Naive B cell (primary cell): ENCODE results near the gene CCDC187. TPM values are rescaled to one million over a fixed set of nuclear protein-coding genes. Genes with fewer than 3 reads are reported as not detected.
A peak's percentile ranks its signal among the peaks of the same experiment; 100 is the strongest.

Experiments used
- ATAC-seq, 2 donors: fragments of 150-1000 bp; cut with Tn5 transposase; 2 replicates each; pipeline ENCODE4 v1.10.0; 2021; ENCODE audit warnings: low read depth in 2 of 2, mild to moderate bottlenecking in 2 of 2, moderate library complexity in 2 of 2
- DNase-seq: peaks from one replicate; pipeline ENCODE4 v3.0.0; 2022
- H3K27ac Mint-ChIP-seq, 6 donors: one replicate each; pipeline ENCODE4 v1.8.0; 2020 to 2022; ENCODE audit warnings: mild to moderate bottlenecking in 6 of 6, mixed read lengths in 6 of 6, moderate library complexity in 5 of 6, inconsistent platforms in 2 of 6
- H3K27me3 Mint-ChIP-seq, 3 donors: one replicate each; pipeline ENCODE4 v1.8.0; 2021 to 2022; ENCODE audit warnings: mixed read lengths in 3 of 3, mild to moderate bottlenecking in 1 of 3
- H3K36me3 Mint-ChIP-seq, 2 donors: one replicate each; pipeline ENCODE4 v1.8.0; 2020 to 2022; ENCODE audit warnings: mixed read lengths in 2 of 2, inconsistent platforms in 1 of 2, mild to moderate bottlenecking in 1 of 2
- H3K4me1 Mint-ChIP-seq, 3 donors: one replicate each; pipeline ENCODE4 v1.8.0; 2020 to 2022; ENCODE audit warnings: mixed read lengths in 3 of 3, inconsistent platforms in 1 of 3, mild to moderate bottlenecking in 1 of 3, moderate library complexity in 1 of 3
- H3K4me3 Mint-ChIP-seq, 8 donors: one replicate each; pipeline ENCODE4 v1.8.0; 2020 to 2022; ENCODE audit warnings: mild to moderate bottlenecking in 8 of 8, mixed read lengths in 8 of 8, moderate library complexity in 8 of 8, inconsistent platforms in 2 of 8
- H3K9me3 Mint-ChIP-seq, 7 donors: one replicate each; pipeline ENCODE4 v1.8.0; 2020 to 2022; ENCODE audit warnings: mixed read lengths in 7 of 7, mild to moderate bottlenecking in 5 of 7, inconsistent platforms in 2 of 7, moderate library complexity in 1 of 7
- polyA plus RNA-seq, 6 donors: library from polyadenylated mRNA; unstranded; fragments of 300-500 nt; fragmentation: Illumina TruSeq; gene quantifications; one replicate each; pipeline ENCODE4 v1.2.3, GENCODE V29; 2021; ENCODE audit warnings: low read depth in 6 of 6

Gene CCDC187
- polyA plus RNA-seq, 6 donors from 2014 or later = 0.38 to 4.3 (median 1.5) TPM

DNA sequence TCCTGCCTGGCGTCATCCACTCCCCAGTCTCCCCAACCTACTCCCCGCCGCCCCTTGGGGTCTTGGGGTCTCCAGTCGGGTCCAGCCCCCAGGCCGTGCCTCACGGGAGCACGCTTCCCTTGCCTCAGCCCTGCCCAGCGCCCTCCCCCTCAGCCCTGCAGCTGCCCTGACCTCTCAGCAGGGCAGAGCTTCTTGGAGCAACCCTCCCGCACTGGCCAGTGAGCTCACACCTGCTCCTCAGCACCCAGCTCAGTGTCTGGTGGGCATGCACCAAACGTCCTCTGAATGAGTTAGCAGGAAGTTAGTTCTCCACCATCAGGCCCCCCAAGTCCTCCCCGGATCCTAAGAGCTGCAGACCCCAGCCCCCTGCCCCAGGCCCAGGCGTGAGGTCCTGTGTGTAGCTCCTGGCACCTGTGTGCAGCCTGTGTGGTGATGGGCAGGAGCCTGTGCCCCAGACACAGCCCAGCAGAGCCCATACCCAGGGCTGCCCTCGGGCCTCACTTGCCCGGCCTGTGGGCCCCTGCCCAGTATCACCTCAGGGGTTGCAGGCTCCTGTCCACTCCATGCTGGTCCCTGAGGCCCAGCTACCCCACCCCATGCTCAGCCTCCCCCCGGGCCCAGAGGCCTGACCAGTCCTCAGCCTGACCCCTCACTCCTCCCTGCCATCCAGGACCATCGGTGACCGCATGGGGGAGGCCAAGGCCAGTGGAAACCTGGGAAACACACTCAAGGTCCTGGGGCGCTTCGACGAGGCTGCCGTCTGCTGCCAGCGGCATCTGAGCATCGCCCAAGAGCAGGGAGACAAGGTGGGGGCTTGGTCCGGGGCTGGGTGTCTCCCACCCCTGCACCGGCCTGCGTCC lies 31.6 kb upstream of the CCDC187 start:
- H3K27ac Mint-ChIP-seq = peak overlapping the region in 1 of 6 donors; percentile 14
- no peaks in the 10 kb centered on the region for H3K36me3 Mint-ChIP-seq
- H3K27me3 Mint-ChIP-seq = peaks cover 0 to 2% (median 0%) of the 10 kb centered on the region in 3 donors
- ATAC-seq (no peak), DNase-seq (no peak)
- no peaks in the 10 kb centered on the region for H3K9me3 Mint-ChIP-seq
- no peaks in the 10 kb centered on the region for H3K4me1 Mint-ChIP-seq
- H3K4me3 Mint-ChIP-seq = no peak overlapping the region

DNA sequence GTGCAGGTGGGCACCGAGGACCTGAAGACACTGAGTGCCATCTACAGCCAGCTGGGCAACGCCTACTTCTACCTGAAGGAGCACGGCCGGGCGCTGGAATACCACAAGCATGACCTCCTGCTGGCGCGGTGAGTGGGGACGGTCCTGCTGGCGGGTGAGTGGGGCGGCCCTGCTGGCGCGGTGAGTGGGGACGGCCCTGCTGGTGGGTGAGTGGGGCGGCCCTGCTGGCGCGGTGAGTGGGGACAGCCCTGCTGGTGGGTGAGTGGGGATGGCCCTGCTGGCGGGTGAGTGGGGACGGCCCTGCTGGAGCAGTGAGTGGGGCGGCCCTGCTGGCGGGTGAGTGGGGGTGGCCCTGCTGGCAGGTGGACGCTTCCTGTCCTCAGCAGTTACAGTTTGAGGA lies 30.6 kb upstream of the CCDC187 start:
- no peak overlapping the region for H3K27ac Mint-ChIP-seq
- DNase-seq = no peak
- H3K4me3 Mint-ChIP-seq = no peak overlapping the region
- no peaks in the 10 kb centered on the region for H3K36me3 Mint-ChIP-seq
- H3K9me3 Mint-ChIP-seq = no peaks in the 10 kb centered on the region
- ATAC-seq = no peak
- H3K27me3 Mint-ChIP-seq = peaks cover 0 to 4% (median 0%) of the 10 kb centered on the region in 3 donors
- no peaks in the 10 kb centered on the region for H3K4me1 Mint-ChIP-seq

GRCh38 chr9:136333486-136333885 lies 29.6 kb upstream of the CCDC187 start:
- H3K4me1 Mint-ChIP-seq = peaks cover 3 to 9% (median 4%) of the 10 kb centered on the region in 3 donors
- H3K27me3 Mint-ChIP-seq = peaks cover 0 to 4% (median 0%) of the 10 kb centered on the region in 3 donors
- ATAC-seq = no peak
- no peak overlapping the region for H3K27ac Mint-ChIP-seq
- no peaks in the 10 kb centered on the region for H3K9me3 Mint-ChIP-seq
- DNase-seq = no peak
- no peak overlapping the region for H3K4me3 Mint-ChIP-seq
- no peaks in the 10 kb centered on the region for H3K36me3 Mint-ChIP-seq

DNA sequence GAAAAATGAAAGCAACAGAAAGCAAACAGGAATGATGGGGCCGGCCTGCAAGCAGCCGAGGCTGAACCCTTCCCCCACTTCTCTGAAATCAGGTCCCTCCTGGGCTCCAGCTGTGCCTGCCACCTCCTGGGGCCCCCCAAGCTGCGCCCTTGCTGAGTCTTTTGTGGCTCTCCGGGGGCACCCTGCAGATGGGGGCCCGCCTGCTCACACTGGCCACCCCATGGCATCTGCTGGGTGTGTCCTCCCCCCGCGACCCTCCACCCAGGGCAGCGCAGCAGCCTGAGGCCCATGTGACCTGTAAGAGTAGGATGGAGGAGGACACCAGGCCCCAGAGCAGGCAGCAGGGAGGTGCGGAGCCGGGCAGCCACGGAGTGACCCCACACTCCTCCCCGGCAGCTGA lies 29.2 kb upstream of the CCDC187 start:
- DNase-seq = no peak
- no peaks in the 10 kb centered on the region for H3K9me3 Mint-ChIP-seq
- no peak overlapping the region for H3K4me3 Mint-ChIP-seq
- peaks cover 4 to 9% (median 5%) of the 10 kb centered on the region in 3 donors for H3K4me1 Mint-ChIP-seq
- H3K36me3 Mint-ChIP-seq = no peaks in the 10 kb centered on the region
- H3K27ac Mint-ChIP-seq = peak overlapping the region in 1 of 6 donors; percentile 64
- peaks cover 0 to 4% (median 0%) of the 10 kb centered on the region in 3 donors for H3K27me3 Mint-ChIP-seq
- no peak for ATAC-seq

DNA sequence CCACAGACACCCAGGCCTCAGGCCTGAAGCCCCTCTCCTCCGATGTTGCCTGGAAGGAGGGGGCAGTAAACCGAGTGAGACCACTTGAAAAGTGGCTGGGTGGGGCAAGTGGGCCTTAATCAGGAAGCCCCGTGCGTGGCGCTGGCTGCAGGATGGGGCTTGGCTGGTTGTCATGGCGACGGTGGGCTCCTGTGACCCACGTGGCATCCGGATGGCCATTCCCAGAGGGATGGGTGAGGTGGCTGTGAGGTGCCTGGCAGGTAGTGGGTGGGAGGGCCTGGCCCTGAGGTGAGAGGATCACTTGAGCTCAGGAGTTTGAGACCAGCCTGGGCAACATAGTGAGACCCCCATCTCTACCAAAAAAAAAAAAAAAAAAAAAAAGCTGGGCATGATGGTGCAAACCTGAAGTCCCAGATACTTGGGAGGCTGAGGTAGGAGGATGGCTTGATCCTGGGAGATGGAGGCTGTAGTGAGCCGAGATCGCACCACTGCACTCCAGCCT lies 28.6 kb upstream of the CCDC187 start:
- H3K27me3 Mint-ChIP-seq = peaks cover 0 to 4% (median 0%) of the 10 kb centered on the region in 3 donors
- no peak overlapping the region for H3K4me3 Mint-ChIP-seq
- H3K27ac Mint-ChIP-seq = peak overlapping the region in 1 of 6 donors; percentile 64
- H3K36me3 Mint-ChIP-seq = no peaks in the 10 kb centered on the region
- DNase-seq = no peak
- peaks cover 4 to 9% (median 5%) of the 10 kb centered on the region in 3 donors for H3K4me1 Mint-ChIP-seq
- no peak for ATAC-seq
- H3K9me3 Mint-ChIP-seq = no peaks in the 10 kb centered on the region

- no peak overlapping the region for H3K4me3 Mint-ChIP-seq
- no peaks in the 10 kb centered on the region for H3K36me3 Mint-ChIP-seq
- DNase-seq (no peak), ATAC-seq (no peak)
- H3K27me3 Mint-ChIP-seq = peaks cover 0 to 4% (median 0%) of the 10 kb centered on the region in 3 donors
- H3K4me1 Mint-ChIP-seq = peaks cover 4 to 9% (median 6%) of the 10 kb centered on the region in 3 donors
- H3K9me3 Mint-ChIP-seq = no peaks in the 10 kb centered on the region
- H3K27ac Mint-ChIP-seq = no peak overlapping the region
Measured at GRCh38 chr9:136331556-136332481, 27.9 kb upstream of the CCDC187 start.

- Mint-ChIP-seq H3K4me3 (no peak overlapping the region), H3K27me3 (peaks cover 0 to 4% (median 0%) of the 10 kb centered on the region in 3 donors), H3K4me1 (peaks cover 4 to 9% (median 8%) of the 10 kb centered on the region in 3 donors), H3K36me3 (no peaks in the 10 kb centered on the region), H3K27ac (no peak overlapping the region), H3K9me3 (no peaks in the 10 kb centered on the region)
- no peak for ATAC-seq
- no peak for DNase-seq
Measured at GRCh38 chr9:136331030-136331429, 27.1 kb upstream of the CCDC187 start.

GRCh38 chr9:136330406-136330990 lies 26.6 kb upstream of the CCDC187 start:
- H3K27me3 Mint-ChIP-seq = peaks cover 0 to 4% (median 0%) of the 10 kb centered on the region in 3 donors
- DNase-seq = no peak
- no peaks in the 10 kb centered on the region for H3K9me3 Mint-ChIP-seq
- H3K4me3 Mint-ChIP-seq = peak overlapping the region in 1 of 8 donors; percentile 51
- H3K36me3 Mint-ChIP-seq = no peaks in the 10 kb centered on the region
- H3K4me1 Mint-ChIP-seq = peaks cover 4 to 9% (median 8%) of the 10 kb centered on the region in 3 donors
- no peak for ATAC-seq
- H3K27ac Mint-ChIP-seq = peak overlapping the region in 3 of 6 donors; percentile 11 to 65 (median 44)

DNA sequence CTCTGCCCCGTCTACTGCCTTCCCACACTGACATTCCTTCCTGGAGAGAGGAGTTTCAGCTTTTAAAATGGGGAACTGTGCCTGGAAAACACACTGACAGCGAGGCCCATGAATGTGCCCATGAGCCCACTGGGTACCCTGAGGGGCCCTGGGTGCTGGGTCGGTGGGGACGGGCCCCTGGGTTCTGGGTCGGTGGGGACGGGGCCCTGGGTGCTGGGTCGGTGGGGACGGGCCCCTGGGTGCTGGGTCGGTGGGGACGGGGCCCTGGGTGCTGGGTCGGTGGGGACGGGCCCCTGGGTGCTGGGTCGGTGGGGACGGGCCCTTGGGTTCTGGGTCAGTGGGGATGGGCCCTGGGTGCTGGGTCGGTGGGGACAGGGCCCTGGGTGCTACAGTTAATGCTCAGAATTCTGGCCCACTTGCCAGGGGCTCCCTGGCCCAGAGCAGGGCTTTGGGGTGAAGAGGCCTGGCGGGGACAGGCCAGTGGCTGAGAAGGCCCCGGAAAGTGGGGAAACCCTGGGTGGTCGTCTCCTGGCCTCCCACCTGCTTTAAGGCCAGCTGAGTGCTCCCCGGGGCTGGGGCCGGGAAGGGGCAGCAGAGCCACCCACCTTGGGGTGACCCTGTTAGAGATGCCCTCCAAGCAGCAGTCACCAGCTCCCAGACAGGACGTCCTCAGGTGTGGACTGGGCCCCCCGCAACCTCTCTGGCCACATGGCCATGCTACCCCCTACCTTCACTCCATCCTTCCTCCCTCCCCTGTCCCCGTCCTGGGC lies 25.9 kb upstream of the CCDC187 start:
- DNase-seq (no peak), ATAC-seq (no peak)
- H3K36me3 Mint-ChIP-seq = no peaks in the 10 kb centered on the region
- peak overlapping the region in 1 of 6 donors; percentile 44 for H3K27ac Mint-ChIP-seq
- no peak overlapping the region for H3K4me3 Mint-ChIP-seq
- no peaks in the 10 kb centered on the region for H3K9me3 Mint-ChIP-seq
- H3K27me3 Mint-ChIP-seq = peaks cover 0 to 4% (median 0%) of the 10 kb centered on the region in 3 donors
- H3K4me1 Mint-ChIP-seq = peaks cover 4 to 9% (median 8%) of the 10 kb centered on the region in 3 donors

DNA sequence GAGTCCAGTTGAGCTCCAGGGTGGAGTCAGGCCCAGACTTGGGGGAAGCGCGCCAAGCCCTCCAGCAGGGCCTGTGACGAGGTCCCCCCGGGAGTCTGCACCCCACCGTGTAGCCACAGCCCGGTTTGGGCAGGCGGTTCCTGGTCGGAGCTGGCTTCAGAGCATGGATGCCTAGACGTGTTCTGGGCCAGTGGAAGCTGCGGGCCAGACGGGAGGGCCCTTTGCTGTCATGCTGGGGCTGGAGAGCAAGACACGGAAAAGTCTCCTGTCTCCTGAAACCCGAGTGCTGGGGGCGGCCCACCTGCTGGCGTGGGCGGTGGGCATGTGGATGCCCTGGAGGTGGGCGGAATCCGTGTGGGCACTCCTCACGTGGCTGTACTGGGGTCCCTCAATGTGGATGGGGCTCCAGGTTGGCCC lies 25.3 kb upstream of the CCDC187 start:
- Mint-ChIP-seq H3K4me1 (peaks cover 4 to 9% (median 8%) of the 10 kb centered on the region in 3 donors), H3K27ac (no peak overlapping the region), H3K27me3 (peaks cover 0 to 4% (median 0%) of the 10 kb centered on the region in 3 donors), H3K9me3 (no peaks in the 10 kb centered on the region), H3K4me3 (peak overlapping the region in 4 of 8 donors; percentile 41 to 74 (median 59)), H3K36me3 (no peaks in the 10 kb centered on the region)
- DNase-seq (no peak), ATAC-seq (no peak)

- peak overlapping the region; percentile 9 to 81 (median 66) for H3K4me3 Mint-ChIP-seq
- peak overlapping the region in 2 of 6 donors; percentile 57 to 78 for H3K27ac Mint-ChIP-seq
Measured at GRCh38 chr9:136328622-136329041, 24.7 kb upstream of the CCDC187 start.

DNA sequence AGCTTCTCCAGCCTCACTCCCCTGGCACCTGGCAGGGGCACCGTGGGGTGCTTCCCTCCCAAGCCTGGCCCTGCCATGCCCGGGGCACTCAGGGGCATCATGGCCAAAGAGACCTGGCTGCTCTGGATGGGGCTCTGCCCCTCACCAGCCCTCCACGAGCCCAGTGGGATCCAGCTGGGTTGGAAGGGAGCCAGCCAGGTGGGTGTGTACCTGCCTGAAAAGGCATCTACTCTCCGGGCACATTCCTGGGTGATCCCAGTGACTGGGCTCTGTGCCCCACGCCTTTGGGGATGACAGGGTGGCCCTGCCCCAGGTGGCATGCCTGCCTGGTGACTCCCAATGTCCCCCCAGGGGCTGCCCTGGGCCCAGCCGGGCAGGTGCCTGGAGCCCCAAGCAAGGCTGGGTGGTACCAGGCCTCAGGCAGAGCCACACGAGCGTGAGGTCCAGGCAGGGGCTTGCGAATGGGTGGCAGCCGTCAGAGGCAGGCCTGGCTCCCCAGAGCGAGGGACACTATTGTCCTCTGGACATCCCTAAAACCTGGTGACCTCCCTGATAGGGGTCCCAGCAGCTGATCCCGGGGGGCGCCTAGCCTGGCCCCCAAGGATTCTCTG lies 24.2 kb upstream of the CCDC187 start:
- peak; percentile 7 to 12 for ATAC-seq

More at GRCh38 chr9:136328622-136329041, 24.7 kb upstream of the CCDC187 start:
- Mint-ChIP-seq H3K36me3 (no peaks in the 10 kb centered on the region), H3K4me1 (peaks cover 4 to 9% (median 8%) of the 10 kb centered on the region in 3 donors), H3K9me3 (no peaks in the 10 kb centered on the region), H3K27me3 (peaks cover 0 to 4% (median 0%) of the 10 kb centered on the region in 3 donors)
- ATAC-seq (no peak), DNase-seq (no peak)

More for the DNA sequence above, 24.2 kb upstream of the CCDC187 start:
- no peak for DNase-seq
- Mint-ChIP-seq H3K4me1 (peaks cover 4 to 9% (median 8%) of the 10 kb centered on the region in 3 donors), H3K4me3 (peak overlapping the region in 7 of 8 donors; percentile 38 to 81 (median 71)), H3K9me3 (no peaks in the 10 kb centered on the region), H3K36me3 (no peaks in the 10 kb centered on the region), H3K27ac (no peak overlapping the region), H3K27me3 (peaks cover 0 to 4% (median 0%) of the 10 kb centered on the region in 3 donors)
